Measurements from ENCODE around the gene BORCS5.

DNA sequence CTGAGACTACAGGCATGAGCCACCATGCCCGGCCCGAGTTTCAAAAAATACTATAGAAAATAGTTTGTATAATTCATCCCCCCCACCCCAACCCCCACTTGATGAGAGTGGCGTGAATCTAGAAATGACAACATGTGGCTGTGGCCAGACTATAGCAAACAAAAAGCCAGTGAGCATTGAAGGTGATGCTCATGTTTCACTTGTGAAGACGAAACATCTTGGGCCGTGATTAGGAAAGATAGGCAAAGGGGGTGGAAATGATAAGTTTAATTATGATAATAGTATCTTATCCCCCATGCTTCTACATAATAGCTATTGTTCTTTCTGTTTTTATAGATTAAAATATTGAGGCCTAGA lies 8.5 kb downstream of the BORCS5 start:
- TF ChIP-seq, protein P1, sequence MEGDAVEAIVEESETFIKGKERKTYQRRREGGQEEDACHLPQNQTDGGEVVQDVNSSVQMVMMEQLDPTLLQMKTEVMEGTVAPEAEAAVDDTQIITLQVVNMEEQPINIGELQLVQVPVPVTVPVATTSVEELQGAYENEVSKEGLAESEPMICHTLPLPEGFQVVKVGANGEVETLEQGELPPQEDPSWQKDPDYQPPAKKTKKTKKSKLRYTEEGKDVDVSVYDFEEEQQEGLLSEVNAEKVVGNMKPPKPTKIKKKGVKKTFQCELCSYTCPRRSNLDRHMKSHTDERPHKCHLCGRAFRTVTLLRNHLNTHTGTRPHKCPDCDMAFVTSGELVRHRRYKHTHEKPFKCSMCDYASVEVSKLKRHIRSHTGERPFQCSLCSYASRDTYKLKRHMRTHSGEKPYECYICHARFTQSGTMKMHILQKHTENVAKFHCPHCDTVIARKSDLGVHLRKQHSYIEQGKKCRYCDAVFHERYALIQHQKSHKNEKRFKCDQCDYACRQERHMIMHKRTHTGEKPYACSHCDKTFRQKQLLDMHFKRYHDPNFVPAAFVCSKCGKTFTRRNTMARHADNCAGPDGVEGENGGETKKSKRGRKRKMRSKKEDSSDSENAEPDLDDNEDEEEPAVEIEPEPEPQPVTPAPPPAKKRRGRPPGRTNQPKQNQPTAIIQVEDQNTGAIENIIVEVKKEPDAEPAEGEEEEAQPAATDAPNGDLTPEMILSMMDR (IDR thresholded peaks at IDR 0.05) = no peak
- TF ChIP-seq POLR2A (IDR thresholded peaks at IDR 0.05) = no peak
